Activated T-cell treated with anti-CD3 and anti-CD28 coated beads, Interleukin-2, amount 50 U/mL, for 1 hour (primary cell): ENCODE results near the gene NUDT14.

Source experiments
- DNase-seq: peaks from one replicate; pipeline ENCODE4 v3.0.0-alpha.2; 2020

The NUDT14 gene

GRCh38 chr14:105196265-105196960 is 15.3 kb upstream of the NUDT14 start:
- DNase-seq, result no peak

GRCh38 chr14:105195522-105196264 is 14.6 kb upstream of the NUDT14 start:
- DNase-seq, result no peak

GRCh38 chr14:105195051-105195450 is 13.9 kb upstream of the NUDT14 start:
- DNase-seq, result no peak

- DNase-seq, result no peak
Observed at GRCh38 chr14:105193916-105194782, 13.0 kb upstream of the NUDT14 start.

GRCh38 chr14:105192866-105193731 is 12.0 kb upstream of the NUDT14 start:
- DNase-seq, result no peak

GRCh38 chr14:105187935-105188524 is 6.9 kb upstream of the NUDT14 start:
- DNase-seq, result no peak

GRCh38 chr14:105187116-105187515 is 6.0 kb upstream of the NUDT14 start:
- DNase-seq, result no peak

- no peak for DNase-seq
Observed at GRCh38 chr14:105185973-105186372, 4.9 kb upstream of the NUDT14 start.

- DNase-seq, result no peak
Observed at GRCh38 chr14:105185001-105185400, 3.9 kb upstream of the NUDT14 start.

- no peak for DNase-seq
Observed at GRCh38 chr14:105184461-105184860, 3.3 kb upstream of the NUDT14 start.

GRCh38 chr14:105182296-105183020 is 1.3 kb upstream of the NUDT14 start:
- no peak for DNase-seq

- no peak for DNase-seq
Observed at GRCh38 chr14:105181549-105182295, 610 bp upstream of the NUDT14 start.

GRCh38 chr14:105179191-105179590 is 1.9 kb downstream of the NUDT14 start:
- no peak for DNase-seq

GRCh38 chr14:105178868-105179140 is 2.3 kb downstream of the NUDT14 start:
- DNase-seq, result no peak

- no peak for DNase-seq
Observed at GRCh38 chr14:105178069-105178867, 2.8 kb downstream of the NUDT14 start.

GRCh38 chr14:105177082-105177481 is 4.0 kb downstream of the NUDT14 start:
- DNase-seq, result no peak

- no peak for DNase-seq
Observed at GRCh38 chr14:105176513-105176912, 4.6 kb downstream of the NUDT14 start.

- DNase-seq, result peak; percentile 52
Observed at GRCh38 chr14:105173901-105174894, 6.9 kb downstream of the NUDT14 start.

GRCh38 chr14:105173145-105173544 is 8.0 kb downstream of the NUDT14 start:
- DNase-seq, result no peak
